Progenitor cell of endocrine pancreas (in vitro differentiated cells): ENCODE results near the gene CATSPER1. TPM values are rescaled to one million over a fixed set of nuclear protein-coding genes. Genes with fewer than 3 reads are reported as not detected.

Experiments
- DNase-seq: peaks from one replicate; pipeline ENCODE4 v3.0.0; 2021; ENCODE audit warnings: low spot score; ENCODE audit not compliant: unreplicated experiment
- H3K27ac Mint-ChIP-seq: 2 replicates; pipeline ENCODE4 v1.8.0; 2021; ENCODE audit warnings: mild to moderate bottlenecking, moderate library complexity, mixed read lengths
- H3K27me3 Mint-ChIP-seq: 2 replicates; pipeline ENCODE4 v1.8.0; 2021; ENCODE audit warnings: mixed read lengths
- H3K36me3 Mint-ChIP-seq: 2 replicates; pipeline ENCODE4 v1.8.0; 2022; ENCODE audit warnings: mixed read lengths; ENCODE audit not compliant: insufficient read depth
- H3K4me1 Mint-ChIP-seq: 2 replicates; pipeline ENCODE4 v1.8.0; 2021; ENCODE audit warnings: low read depth, mixed read lengths
- H3K4me3 Mint-ChIP-seq: 2 replicates; pipeline ENCODE4 v1.8.0; 2021; ENCODE audit warnings: low read depth, mild to moderate bottlenecking, moderate library complexity, mixed read lengths
- H3K9me3 Mint-ChIP-seq: 2 replicates; pipeline ENCODE4 v1.8.0; 2021; ENCODE audit warnings: low read depth, mixed read lengths
- total RNA-seq: library from RNA; stranded (reverse); gene quantifications from 2 replicates; pipeline ENCODE4 v1.2.1, GENCODE V29; 2021
- TF ChIP-seq, protein P1 (sequence below): fragments of 200-600 bp; sonication (generic); IDR thresholded peaks from one replicate; pipeline ENCODE4 v1.5.0; 2021; ENCODE audit warnings: antibody characterized with exemption, mild to moderate bottlenecking; ENCODE audit not compliant: unreplicated experiment

CATSPER1 gene
- total RNA-seq, 1 donor from 2014 or later = not detected

DNA sequence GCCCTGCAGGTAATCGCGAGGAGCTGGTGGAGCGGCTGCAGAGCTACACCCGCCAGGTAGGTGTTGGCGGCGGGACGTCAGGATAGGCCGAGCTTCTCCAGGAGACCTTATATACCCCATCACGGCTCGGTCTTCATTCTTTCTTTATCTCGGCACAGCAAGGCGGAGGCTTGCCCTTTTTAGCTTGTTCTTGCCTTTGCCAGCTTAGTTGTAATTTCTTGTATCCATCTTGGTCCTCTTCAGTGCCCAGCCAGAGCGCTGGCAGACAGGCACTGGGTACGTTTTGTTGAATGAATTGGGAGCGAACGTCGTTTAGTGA, 26.3 kb upstream of the CATSPER1 start:
- Mint-ChIP-seq H3K27ac (peak overlapping the region; percentile 97), H3K4me1 (peaks cover 32% of the 10 kb centered on the region), H3K9me3 (no peaks in the 10 kb centered on the region), H3K27me3 (no peaks in the 10 kb centered on the region), H3K4me3 (peak overlapping the region; percentile 99), H3K36me3 (peaks cover 14% of the 10 kb centered on the region)
- TF ChIP-seq, protein P1, sequence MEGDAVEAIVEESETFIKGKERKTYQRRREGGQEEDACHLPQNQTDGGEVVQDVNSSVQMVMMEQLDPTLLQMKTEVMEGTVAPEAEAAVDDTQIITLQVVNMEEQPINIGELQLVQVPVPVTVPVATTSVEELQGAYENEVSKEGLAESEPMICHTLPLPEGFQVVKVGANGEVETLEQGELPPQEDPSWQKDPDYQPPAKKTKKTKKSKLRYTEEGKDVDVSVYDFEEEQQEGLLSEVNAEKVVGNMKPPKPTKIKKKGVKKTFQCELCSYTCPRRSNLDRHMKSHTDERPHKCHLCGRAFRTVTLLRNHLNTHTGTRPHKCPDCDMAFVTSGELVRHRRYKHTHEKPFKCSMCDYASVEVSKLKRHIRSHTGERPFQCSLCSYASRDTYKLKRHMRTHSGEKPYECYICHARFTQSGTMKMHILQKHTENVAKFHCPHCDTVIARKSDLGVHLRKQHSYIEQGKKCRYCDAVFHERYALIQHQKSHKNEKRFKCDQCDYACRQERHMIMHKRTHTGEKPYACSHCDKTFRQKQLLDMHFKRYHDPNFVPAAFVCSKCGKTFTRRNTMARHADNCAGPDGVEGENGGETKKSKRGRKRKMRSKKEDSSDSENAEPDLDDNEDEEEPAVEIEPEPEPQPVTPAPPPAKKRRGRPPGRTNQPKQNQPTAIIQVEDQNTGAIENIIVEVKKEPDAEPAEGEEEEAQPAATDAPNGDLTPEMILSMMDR = no peak
- no peak for DNase-seq

DNA sequence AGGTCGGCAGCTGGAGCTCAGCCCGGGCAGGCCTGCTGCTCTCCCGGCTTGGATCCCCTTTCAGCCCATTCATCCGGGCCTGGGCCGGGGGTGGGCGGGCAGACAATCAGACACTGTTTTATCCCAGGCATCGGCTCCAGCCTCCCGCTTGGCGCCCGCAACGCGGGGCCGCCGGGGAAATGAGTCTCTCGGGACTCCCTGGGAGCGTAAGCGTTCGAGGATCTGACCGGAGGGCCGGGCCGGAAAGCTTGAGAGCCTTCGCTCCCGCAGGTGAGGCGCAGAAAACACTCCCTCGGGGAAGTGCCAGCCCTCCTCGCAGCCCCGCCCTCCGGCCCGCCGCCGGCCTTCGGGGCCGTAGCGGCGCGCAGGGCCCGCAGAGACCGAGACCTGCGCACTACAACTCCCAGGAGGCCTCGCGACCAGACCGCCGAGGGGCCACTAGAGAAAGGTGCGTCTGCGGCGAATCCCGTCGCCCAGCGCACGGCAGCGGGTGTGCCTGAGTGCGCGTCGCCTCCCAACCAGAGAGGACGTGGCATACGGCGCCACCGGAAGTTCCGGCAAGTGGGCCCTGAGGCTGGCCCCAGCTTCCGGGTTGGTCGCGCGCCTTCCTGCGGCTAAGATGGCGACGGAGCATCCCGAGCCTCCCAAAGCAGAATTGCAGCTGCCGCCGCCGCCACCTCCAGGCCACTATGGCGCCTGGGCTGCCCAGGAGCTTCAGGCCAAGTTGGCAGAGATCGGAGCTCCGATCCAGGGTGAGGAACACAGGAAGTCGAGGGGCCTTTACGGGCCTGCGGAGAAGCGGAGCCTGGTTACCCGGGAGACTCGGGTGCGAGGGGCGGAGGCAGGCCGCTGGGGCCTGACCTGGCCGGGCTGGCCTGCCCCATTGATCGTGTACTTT, 25.7 kb upstream of the CATSPER1 start, which contains the start of gene SF3B2:
TSS of gene SF3B2 (plus strand) at position 599 of the 898 bp plus-strand sequence. CDS start at position 620, 21 bp downstream.
- Mint-ChIP-seq H3K9me3 (no peaks in the 10 kb centered on the region), H3K4me1 (peaks cover 32% of the 10 kb centered on the region), H3K4me3 (peak within 1 kb of the TSS; percentile 99), H3K36me3 (peaks cover 11% of the 10 kb centered on the region), H3K27ac (peak within 1 kb of the TSS; percentile 98), H3K27me3 (no peaks in the 10 kb centered on the region)
- TF ChIP-seq, protein P1 = no peak
- peak; percentile 96 for DNase-seq

DNA sequence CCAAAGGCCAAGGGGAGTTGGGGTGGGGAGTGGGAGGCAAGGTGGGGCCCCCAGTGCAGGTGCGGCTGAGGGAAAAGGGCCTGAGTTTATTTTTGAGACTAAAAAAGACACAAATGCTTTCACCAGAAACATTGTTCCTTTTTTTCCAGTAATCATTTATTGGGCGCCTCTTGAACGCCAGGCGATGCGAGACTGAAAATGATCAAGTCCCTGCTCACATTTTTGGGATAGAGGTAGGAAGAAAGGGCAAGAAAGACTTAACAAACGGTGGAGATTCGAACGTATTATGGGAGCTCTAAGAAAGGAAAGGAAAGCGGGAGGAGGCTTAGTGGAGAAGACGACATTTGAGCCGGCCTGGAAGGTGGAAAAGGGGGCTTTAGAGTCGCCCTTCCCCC, 25.1 kb upstream of the CATSPER1 start:
- no peak for DNase-seq
- Mint-ChIP-seq H3K27ac (peak overlapping the region; percentile 98), H3K4me3 (peak overlapping the region; percentile 99), H3K4me1 (peaks cover 32% of the 10 kb centered on the region), H3K27me3 (no peaks in the 10 kb centered on the region), H3K36me3 (peaks cover 11% of the 10 kb centered on the region), H3K9me3 (no peaks in the 10 kb centered on the region)
- TF ChIP-seq, protein P1 = no peak

DNA sequence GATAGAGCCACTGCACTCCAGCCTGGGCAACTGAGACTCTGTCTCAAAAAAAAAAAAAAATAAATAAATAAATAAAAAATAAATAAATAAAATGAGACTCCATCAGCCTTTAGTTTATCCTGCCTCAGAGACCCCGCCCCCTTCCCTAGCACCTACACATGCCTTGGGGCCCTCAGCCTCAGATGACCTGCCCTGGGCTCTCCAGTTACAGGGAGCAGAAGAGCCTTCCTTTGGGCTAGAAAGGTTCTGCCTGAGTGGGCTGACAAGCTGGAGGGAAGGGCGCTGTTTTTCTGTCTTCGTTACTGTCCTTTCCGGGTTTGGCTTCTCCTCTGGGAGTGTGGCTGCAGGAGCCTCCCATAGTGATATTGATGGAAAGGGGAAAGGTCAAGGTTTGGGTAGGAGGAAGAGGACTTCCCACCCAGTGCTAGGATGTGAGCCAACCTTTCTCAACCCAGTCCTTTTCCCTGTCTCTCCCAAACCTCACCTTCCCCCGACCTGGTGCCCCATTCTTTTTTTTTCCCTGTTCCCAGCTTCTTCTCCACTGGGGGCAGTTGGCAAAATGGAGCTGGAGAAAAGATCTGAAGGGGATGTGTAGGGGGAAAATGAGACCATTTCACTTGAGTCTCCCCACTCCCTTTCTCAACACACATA, 24.4 kb upstream of the CATSPER1 start:
- Mint-ChIP-seq H3K9me3 (no peaks in the 10 kb centered on the region), H3K27me3 (no peaks in the 10 kb centered on the region), H3K4me1 (peaks cover 32% of the 10 kb centered on the region), H3K36me3 (peaks cover 9% of the 10 kb centered on the region), H3K27ac (peak overlapping the region; percentile 98), H3K4me3 (peak overlapping the region; percentile 99)
- DNase-seq = no peak
- TF ChIP-seq, protein P1 = no peak

DNA sequence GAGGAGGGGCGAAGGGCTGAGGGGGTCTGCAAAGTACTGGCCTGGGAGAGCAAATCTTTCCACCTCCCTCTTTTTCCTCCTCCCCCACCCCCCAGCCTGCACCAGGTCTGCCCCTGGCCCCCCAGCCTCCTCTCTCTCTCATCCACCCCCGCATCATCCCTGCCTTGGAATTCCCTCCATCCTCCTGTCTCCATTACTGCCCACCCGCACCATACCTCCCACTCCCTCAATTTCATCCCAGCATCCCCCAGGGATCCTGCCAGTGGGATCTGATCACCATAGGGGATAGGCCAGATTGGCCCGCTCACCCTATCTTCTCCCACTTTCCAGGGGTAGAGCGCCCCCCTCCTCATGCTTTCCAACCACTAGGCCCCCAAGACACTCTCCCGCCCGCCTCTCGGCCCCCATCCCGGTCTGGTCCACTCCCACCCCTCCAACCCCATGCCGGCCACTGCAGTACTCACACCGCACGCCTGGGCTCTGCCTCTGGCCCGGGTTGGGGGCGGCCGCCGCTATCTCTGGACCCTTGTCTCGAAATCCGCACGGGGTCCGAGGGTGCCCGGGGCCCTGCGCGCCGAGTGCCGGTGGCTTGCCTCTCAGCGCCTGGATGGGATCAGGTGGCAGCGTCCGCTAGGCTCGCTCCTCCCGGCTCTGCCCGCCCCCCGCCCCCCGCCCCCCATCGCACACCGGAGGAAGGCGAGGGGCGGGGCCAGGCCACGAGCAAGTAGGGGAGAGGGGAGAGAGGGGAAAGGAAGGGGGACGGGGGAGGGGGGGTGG, 22.5 kb upstream of the CATSPER1 start, which contains the start of gene GAL3ST3:
TSS of gene GAL3ST3 (minus strand) at position 615 of the 777 bp plus-strand sequence. CDS start 3,746 bp downstream, outside the sequence.
- no peaks in the 10 kb centered on the region for H3K27me3 Mint-ChIP-seq
- no peaks in the 10 kb centered on the region for H3K9me3 Mint-ChIP-seq
- H3K27ac Mint-ChIP-seq = peak within 1 kb of the TSS; percentile 49
- H3K4me3 Mint-ChIP-seq = peak within 1 kb of the TSS; percentile 66
- peaks cover 34% of the 10 kb centered on the region for H3K4me1 Mint-ChIP-seq
- TF ChIP-seq, protein P1 = no peak
- peaks cover 3% of the 10 kb centered on the region for H3K36me3 Mint-ChIP-seq
- peak; percentile 29 for DNase-seq
